HG03060 (cell line): ENCODE results near the gene CDK19.
"Not testable (repeated sequence)": the region's sequence is repeated elsewhere in the genome, so short reads cannot be mapped to it uniquely, and the experiment has no call there.

Source experiments
- ATAC-seq: cut with Tn5 transposase; IDR thresholded peaks from one replicate; pipeline ENCODE4 v1.9.1; 2021; ENCODE audit warnings: low read depth, moderate number of reproducible peaks; ENCODE audit not compliant: unreplicated experiment

CDK19 gene

DNA sequence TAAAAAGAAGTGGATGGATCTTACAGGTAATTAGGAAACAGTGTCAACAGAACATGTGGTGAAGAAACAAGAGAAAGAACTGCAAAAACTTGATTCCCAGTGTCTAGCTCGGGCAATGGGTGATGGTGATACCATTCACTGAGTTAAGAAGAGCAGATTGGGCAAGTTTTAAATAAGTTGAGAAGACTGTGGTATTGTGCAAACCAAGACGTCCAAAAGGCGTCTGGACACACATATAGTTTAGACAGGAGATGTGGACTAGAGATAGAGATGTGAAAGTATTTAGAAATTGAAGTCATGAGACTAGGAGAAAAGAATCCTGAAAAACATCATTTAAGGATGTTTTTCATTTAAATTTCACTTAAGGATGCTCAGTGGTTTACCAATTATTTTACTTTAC, 53.9 kb downstream of the CDK19 start:
- ATAC-seq = no peak

DNA sequence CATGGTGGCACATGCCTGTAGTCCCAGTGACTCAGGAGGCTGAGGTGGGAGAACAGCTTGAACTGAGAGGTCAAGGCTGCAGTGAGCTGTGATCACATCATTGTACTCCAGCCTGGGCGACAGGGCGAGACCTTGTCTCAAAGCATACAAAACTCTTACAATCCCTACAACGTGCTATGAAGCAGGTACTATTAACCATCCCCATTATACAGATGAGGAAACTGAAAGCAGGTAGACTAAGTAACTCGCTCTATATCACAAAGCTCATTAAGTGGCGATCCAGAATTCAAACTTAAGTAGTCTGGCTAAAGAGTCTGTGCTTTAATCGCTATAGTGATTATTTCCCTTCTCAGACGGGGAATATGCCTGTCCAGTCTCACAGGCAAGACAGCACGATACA, 54.7 kb downstream of the CDK19 start:
- no peak for ATAC-seq

GRCh38 chr6:110760098-110760497, 55.2 kb downstream of the CDK19 start:
- not testable (repeated sequence) for ATAC-seq

- ATAC-seq = no peak
Measured at GRCh38 chr6:110757926-110758325, 57.3 kb downstream of the CDK19 start.

DNA sequence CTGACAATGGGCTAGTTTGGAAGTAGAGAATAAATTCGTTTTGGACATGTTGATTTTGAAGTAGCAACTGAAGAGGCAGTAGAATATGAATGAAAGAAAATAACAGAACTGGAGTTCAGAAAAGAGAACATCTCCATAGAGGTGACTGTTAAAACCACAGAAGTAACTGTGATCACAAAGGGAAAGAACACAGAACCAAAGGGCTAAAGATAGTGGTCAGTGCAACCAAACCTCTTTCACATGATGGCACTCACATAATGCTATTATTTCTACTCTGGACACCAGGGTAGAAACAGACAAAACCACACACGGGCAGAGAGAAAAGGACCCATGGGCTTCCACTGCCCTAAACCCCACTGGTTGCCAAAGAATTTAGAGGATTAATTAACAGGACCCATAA, 58.5 kb downstream of the CDK19 start:
- no peak for ATAC-seq

DNA sequence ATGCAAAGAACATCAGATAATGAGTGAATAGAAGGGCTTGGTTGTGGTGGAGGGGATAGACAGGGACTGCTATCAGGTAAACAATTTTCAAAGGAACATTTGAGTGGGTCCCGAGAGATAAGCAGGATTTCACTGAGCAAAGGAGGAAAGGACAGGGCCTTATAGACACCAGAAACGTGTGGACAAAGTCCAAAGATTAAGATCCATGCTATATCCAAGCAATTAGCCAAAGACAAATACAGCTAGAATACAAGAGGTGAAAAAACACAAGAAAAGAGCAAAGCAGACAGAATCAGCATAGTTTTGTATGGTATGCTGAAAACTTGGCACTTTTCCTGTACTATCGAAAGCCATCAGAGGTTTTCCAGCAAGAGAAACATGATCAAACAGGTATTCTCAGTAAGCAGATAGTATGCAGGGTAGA, 59.8 kb downstream of the CDK19 start:
- ATAC-seq = no peak

DNA sequence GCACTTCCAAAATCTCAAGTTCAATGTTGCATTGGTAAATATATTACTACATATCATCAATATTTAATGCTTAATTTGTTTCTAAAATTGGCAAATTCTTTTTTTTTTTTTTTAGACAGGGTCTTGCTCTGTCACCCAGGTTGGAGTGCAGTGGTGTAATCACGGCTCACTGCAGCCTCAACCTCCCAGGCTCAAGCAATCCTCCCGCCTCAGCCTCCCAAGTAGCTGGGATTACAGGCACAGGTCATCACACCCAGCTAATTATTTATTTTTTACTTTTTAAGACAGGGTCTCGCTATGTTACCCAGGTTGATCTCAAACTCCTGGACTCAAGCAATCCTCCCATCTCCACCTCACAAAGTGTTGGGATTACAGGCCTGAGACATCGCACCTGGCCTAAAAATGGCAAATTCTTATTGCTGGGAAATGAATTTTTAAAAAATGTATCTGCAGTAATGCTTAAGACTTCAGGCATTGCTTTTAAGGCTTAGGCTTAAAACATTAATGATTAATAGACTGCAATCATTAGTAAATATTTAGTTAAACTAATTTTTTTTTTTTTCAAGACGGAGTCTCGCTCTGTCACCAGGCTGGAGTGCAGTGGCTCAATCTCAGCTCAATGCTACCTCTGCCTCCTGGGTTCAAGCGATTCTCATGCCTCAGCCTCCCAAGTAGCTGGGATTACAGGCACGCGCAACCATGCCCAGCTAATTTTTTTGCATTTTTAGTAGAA, 61.2 kb downstream of the CDK19 start:
- not testable (repeated sequence) for ATAC-seq

GRCh38 chr6:110748453-110748852, 66.8 kb downstream of the CDK19 start:
- no peak for ATAC-seq

DNA sequence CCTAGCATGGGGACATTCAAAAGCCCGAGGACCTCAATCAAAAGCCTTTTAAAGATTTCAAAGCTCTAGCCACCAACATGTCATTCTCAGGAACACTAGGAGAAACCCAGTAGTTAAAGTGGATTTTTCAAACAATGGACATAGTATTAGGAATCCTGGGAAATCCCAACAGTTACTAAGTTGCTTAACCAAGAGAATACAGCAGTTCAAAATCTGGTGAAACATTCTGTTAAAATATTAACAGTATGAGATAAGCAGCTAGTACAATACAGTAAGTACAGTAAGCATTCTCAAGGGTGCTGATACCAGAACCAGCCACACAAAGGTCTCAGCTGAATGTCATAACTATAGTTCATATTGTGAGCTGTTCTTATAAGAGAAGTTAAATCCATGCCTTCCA, 68.6 kb downstream of the CDK19 start:
- ATAC-seq = no peak

- ATAC-seq = no peak
Measured at GRCh38 chr6:110744991-110745390, 70.3 kb downstream of the CDK19 start.

- ATAC-seq = not testable (repeated sequence)
Measured at GRCh38 chr6:110742552-110742951, 72.7 kb downstream of the CDK19 start.

GRCh38 chr6:110741517-110741916, 73.8 kb downstream of the CDK19 start:
- no peak for ATAC-seq

- ATAC-seq = no peak
Measured at GRCh38 chr6:110738899-110739365, 76.3 kb downstream of the CDK19 start.

DNA sequence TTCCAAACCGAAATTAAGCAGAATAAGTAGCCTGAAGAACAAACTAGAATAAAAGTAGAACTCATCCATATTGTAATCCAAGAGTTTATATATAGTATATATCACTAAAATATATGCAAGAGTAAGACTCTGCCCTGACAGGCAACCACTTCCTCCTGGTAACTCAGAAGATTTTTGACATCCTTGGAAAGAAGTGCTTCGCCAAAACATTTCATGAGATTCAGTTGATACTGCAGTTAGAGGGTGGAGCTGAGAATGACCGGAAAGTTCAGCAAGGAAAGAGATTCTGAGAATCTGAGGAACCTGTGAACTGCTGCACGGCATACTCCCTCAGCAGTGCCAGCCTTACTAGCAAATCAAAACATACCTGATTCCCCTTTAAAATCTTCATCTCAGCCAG, 79.6 kb downstream of the CDK19 start:
- no peak for ATAC-seq

DNA sequence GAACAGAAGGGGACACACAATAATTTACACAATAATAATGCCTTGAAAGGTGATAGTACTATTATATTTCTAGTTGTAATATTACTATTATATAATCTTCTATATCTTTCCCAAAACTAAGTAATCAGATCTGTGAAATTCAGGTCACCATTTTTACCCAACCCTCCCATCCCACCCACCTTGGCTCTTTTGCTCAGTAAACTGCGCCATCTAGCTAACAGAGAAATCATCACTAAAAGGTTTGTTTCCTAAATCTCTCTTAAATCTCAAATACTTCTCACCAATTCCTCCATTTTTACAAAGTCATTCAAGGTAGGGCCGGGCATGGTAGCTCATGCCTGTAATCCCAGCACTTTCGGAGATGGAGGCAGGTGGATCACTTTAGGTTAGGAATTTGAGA, 83.4 kb downstream of the CDK19 start:
- no peak for ATAC-seq

DNA sequence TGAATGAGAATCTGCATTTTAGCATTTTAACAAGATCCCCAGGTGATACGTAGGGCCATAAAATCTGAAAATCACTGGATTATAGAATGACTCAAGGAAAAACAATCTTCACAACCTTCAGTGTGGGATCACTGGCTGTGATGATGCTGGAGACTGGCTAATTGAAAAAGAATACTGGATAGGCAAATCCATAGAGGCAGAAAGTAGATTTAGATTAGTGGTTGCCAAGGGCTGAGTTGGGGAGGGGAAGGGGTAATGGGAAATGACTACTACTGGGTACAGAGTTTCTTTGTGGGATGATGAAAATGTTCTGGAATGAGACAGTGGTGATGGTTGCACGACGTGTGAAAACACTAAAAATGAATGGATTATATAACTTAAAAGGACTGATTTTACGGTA, 84.1 kb downstream of the CDK19 start:
- no peak for ATAC-seq

- no peak for ATAC-seq
Measured at GRCh38 chr6:110728501-110728900, 86.8 kb downstream of the CDK19 start.

DNA sequence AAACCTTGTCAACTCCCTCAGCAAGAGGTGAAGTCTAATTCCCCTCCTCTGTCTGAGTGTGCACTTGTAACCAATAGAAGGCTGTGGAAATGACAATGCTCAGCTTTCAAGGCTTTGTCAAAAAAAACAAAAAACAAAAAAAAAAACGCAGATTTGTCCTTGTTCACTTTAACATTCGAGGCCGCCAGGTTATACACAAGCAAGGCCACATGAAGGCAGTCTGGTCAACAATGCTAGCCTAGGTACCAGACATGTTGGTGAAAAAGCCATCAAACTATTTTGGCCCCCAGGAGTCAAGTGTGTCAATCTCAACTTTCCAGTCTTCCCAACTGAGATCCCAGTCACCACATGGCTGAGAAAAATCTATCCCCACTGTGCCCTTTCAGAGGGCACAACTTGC, 92.3 kb downstream of the CDK19 start:
- no peak for ATAC-seq

GRCh38 chr6:110720066-110720465, 95.2 kb downstream of the CDK19 start:
- no peak for ATAC-seq

GRCh38 chr6:110719601-110720000, 95.7 kb downstream of the CDK19 start:
- not testable (repeated sequence) for ATAC-seq

- ATAC-seq = no peak
Measured at GRCh38 chr6:110714143-110714542, 101.1 kb downstream of the CDK19 start.

GRCh38 chr6:110712238-110712637, 103.0 kb downstream of the CDK19 start:
- ATAC-seq = no peak

GRCh38 chr6:110710115-110710514, 105.2 kb downstream of the CDK19 start:
- no peak for ATAC-seq
